Measurements from ENCODE around the gene PRIMA1. TPM values are rescaled to one million over a fixed set of nuclear protein-coding genes. Genes with fewer than 3 reads are reported as not detected.
"Not testable (repeated sequence)": the region's sequence is repeated elsewhere in the genome, so short reads cannot be mapped to it uniquely, and the experiment has no call there.

PRIMA1 gene
- total RNA-seq, 1 donor: not detected

DNA sequence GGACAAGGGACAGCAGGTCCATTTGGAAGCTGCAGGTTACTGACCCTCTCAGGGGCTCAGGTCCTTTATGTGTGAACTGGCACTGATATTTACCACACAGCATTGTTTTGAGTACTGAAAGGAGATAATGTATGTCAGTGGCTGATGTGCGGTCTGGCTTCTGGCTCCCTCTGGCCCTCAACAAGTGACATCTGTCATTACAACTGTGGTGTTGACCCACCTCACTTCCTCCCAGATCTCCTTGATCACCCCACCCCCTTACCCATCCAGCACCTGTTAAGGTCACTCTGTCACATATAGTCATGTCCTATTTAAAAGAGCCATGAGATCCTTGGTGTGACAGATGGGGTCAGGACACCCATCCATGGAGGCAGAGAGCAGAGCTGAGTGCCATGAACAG lies 22.7 kb upstream of the PRIMA1 start:
- TF ChIP-seq, protein P1, sequence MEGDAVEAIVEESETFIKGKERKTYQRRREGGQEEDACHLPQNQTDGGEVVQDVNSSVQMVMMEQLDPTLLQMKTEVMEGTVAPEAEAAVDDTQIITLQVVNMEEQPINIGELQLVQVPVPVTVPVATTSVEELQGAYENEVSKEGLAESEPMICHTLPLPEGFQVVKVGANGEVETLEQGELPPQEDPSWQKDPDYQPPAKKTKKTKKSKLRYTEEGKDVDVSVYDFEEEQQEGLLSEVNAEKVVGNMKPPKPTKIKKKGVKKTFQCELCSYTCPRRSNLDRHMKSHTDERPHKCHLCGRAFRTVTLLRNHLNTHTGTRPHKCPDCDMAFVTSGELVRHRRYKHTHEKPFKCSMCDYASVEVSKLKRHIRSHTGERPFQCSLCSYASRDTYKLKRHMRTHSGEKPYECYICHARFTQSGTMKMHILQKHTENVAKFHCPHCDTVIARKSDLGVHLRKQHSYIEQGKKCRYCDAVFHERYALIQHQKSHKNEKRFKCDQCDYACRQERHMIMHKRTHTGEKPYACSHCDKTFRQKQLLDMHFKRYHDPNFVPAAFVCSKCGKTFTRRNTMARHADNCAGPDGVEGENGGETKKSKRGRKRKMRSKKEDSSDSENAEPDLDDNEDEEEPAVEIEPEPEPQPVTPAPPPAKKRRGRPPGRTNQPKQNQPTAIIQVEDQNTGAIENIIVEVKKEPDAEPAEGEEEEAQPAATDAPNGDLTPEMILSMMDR (IDR thresholded peaks at IDR 0.05; ENCODE audit: extremely low read depth, low read depth, low read length): no peak
- no peaks in the 10 kb centered on the region for H3K9me3 ChIP-seq (ENCODE audit: low read depth, low read length)
- no peaks in the 10 kb centered on the region for H3K27me3 ChIP-seq (ENCODE audit: insufficient read depth, low read length)
- no peak overlapping the region for H2AFZ ChIP-seq (ENCODE audit: low read length)
- H3K4me3 ChIP-seq (ENCODE audit: insufficient read depth, low read length): no peak overlapping the region
- H3K27ac ChIP-seq (ENCODE audit: low read depth, low read length): no peak overlapping the region
- H3K4me2 ChIP-seq (ENCODE audit: insufficient read depth, low read length): no peak overlapping the region
- no peaks in the 10 kb centered on the region for H3K79me2 ChIP-seq (ENCODE audit: insufficient read depth, low read length)
- no peak for DNase-seq (ENCODE audit: insufficient read length, low spot score, missing footprints)
- no peaks in the 10 kb centered on the region for H4K20me1 ChIP-seq (ENCODE audit: insufficient read depth, low read length)
- H3K36me3 ChIP-seq (ENCODE audit: insufficient read depth, low read length): no peaks in the 10 kb centered on the region
- no peaks in the 10 kb centered on the region for H3K4me1 ChIP-seq (ENCODE audit: insufficient read depth, low read length)

DNA sequence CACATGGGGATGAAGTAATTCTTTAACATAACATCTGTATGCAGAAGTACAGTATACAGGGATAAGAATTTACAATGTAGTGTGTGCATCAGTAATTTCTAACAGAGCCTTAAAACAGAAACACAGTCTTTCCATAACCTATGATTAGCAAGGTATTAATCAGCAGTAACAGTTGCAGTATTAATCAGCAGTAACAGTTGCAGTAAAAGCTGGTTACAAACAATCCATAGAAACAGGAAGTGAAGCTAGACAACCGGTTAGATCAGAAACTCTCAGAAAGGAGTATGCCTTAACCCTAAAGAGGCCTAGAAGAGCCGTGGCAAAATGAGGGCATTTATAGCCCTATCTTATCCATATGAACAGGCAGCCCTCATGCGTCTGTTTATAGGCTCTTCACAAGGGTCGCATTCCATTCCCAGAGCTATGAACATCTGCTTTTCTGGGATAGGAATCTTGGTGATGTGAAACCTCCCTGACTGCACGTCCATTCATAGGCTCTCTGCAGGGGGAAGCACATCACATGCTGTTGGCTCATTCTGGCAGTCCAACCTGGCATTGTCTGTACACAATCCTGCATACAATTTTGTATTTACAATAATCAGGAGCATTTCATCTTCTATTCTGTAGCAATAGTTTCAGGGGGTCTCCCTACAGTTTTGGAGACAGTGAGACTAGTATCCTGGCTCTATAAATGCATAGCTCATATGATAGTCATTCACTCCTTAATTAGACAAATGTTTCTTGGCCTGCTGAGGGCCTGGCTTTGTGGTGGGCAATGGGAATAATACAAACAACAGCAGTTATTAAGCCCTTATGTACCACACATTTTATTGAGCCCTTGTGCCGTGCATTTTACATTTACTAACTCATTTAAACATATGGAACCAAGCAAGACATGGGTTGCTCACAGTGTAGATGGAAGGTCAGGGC lies 21.5 kb upstream of the PRIMA1 start:
- not testable (repeated sequence) for H3K36me3 ChIP-seq (ENCODE audit: insufficient read depth, low read length); H3K27ac ChIP-seq (ENCODE audit: low read depth, low read length); H3K4me2 ChIP-seq (ENCODE audit: insufficient read depth, low read length); H3K4me1 ChIP-seq (ENCODE audit: insufficient read depth, low read length); H3K79me2 ChIP-seq (ENCODE audit: insufficient read depth, low read length); H4K20me1 ChIP-seq (ENCODE audit: insufficient read depth, low read length); H3K4me3 ChIP-seq (ENCODE audit: insufficient read depth, low read length); DNase-seq (ENCODE audit: insufficient read length, low spot score, missing footprints); H2AFZ ChIP-seq (ENCODE audit: low read length); H3K27me3 ChIP-seq (ENCODE audit: insufficient read depth, low read length); H3K9me3 ChIP-seq (ENCODE audit: low read depth, low read length)

DNA sequence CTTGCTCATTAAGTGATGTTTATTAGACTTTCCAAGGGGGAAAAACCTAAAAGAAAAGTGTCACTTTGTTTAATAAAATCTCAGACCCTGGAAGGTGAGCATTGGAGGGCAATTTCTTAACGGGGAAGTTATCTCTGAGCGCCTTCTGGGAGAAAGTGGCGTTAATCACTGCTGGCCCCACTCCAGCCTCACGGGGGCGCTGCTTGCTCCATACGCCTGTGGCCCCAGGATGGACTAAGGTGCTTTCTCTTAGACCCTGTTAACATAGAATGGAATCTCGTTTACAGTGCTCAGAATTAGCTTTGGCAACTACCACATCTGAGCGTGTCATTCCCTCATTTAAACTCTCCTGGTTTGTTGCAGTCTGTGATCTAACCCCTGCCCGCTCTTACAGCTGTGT lies 16.4 kb upstream of the PRIMA1 start:
- H2AFZ ChIP-seq (ENCODE audit: low read length): no peak overlapping the region
- no peak overlapping the region for H3K4me3 ChIP-seq (ENCODE audit: insufficient read depth, low read length)
- no peaks in the 10 kb centered on the region for H3K4me1 ChIP-seq (ENCODE audit: insufficient read depth, low read length)
- H3K27me3 ChIP-seq (ENCODE audit: insufficient read depth, low read length): no peaks in the 10 kb centered on the region
- no peaks in the 10 kb centered on the region for H3K36me3 ChIP-seq (ENCODE audit: insufficient read depth, low read length)
- no peak overlapping the region for H3K27ac ChIP-seq (ENCODE audit: low read depth, low read length)
- no peak overlapping the region for H3K4me2 ChIP-seq (ENCODE audit: insufficient read depth, low read length)
- no peaks in the 10 kb centered on the region for H4K20me1 ChIP-seq (ENCODE audit: insufficient read depth, low read length)
- TF ChIP-seq, protein P1 (IDR thresholded peaks at IDR 0.05; ENCODE audit: extremely low read depth, low read depth, low read length): no peak
- no peaks in the 10 kb centered on the region for H3K79me2 ChIP-seq (ENCODE audit: insufficient read depth, low read length)
- no peaks in the 10 kb centered on the region for H3K9me3 ChIP-seq (ENCODE audit: low read depth, low read length)
- no peak for DNase-seq (ENCODE audit: insufficient read length, low spot score, missing footprints)

DNA sequence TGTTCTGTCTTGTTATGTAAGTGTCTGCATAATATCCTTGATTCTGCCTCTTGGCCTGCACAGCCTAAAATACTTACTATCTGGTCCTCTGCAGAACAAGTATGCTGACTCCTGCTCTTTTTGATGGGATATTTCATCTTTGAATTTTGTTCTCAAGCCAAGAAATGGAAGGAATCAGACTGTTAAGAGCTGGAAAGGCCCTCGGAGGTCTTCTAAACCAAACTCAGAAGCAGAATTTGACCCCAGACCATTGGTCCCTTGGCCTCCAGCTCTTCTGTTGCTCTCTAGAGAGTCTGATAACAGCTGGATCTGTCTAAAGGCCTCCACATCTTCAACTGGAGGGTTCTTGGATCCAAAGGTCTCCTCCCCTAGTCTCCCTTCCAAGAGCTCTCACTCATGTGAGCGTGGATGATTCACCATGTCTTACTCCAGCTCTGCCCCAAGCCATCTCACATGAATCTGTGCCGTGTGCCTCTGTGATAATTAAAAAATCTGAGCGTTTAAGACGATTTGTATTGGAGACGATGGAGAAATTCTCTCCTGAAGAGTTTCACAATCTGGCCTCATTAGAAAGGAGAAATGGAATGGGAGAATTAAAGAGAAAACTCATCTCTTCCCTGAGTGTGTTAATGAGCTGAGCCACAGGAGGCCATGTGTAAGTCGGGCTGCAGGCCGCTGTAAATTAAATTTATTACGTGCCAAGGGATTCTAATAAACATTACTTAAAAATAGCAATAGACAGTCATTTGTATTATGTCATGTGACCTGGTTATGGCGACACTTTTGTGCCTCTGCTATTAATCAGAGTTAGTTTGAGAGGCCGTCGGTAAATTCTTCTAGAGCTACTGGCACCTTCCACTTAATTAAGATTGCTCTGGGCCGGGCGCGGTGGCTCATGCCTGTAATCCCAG lies 15.4 kb upstream of the PRIMA1 start:
- Histone ChIP-seq H2AFZ (ENCODE audit: low read length) (no peak overlapping the region), H3K4me2 (ENCODE audit: insufficient read depth, low read length) (no peak overlapping the region), H3K9me3 (ENCODE audit: low read depth, low read length) (no peaks in the 10 kb centered on the region), H3K79me2 (ENCODE audit: insufficient read depth, low read length) (no peaks in the 10 kb centered on the region), H3K4me3 (ENCODE audit: insufficient read depth, low read length) (no peak overlapping the region), H3K36me3 (ENCODE audit: insufficient read depth, low read length) (no peaks in the 10 kb centered on the region), H3K4me1 (ENCODE audit: insufficient read depth, low read length) (no peaks in the 10 kb centered on the region), H3K27ac (ENCODE audit: low read depth, low read length) (no peak overlapping the region), H4K20me1 (ENCODE audit: insufficient read depth, low read length) (no peaks in the 10 kb centered on the region), H3K27me3 (ENCODE audit: insufficient read depth, low read length) (no peaks in the 10 kb centered on the region)
- no peak for DNase-seq (ENCODE audit: insufficient read length, low spot score, missing footprints)
- TF ChIP-seq, protein P1 (IDR thresholded peaks at IDR 0.05; ENCODE audit: extremely low read depth, low read depth, low read length): no peak
